ENCODE measurements around the gene NEDD4. TPM values are rescaled to one million over a fixed set of nuclear protein-coding genes. Genes with fewer than 3 reads are reported as not detected.
A peak's percentile ranks its signal among the peaks of the same experiment; 100 is the strongest.
"Not testable (repeated sequence)": the region's sequence is repeated elsewhere in the genome, so short reads cannot be mapped to it uniquely, and the experiment has no call there.

The NEDD4 gene
- total RNA-seq, 1 experiment from 2014 or later, result 32.6 TPM

DNA sequence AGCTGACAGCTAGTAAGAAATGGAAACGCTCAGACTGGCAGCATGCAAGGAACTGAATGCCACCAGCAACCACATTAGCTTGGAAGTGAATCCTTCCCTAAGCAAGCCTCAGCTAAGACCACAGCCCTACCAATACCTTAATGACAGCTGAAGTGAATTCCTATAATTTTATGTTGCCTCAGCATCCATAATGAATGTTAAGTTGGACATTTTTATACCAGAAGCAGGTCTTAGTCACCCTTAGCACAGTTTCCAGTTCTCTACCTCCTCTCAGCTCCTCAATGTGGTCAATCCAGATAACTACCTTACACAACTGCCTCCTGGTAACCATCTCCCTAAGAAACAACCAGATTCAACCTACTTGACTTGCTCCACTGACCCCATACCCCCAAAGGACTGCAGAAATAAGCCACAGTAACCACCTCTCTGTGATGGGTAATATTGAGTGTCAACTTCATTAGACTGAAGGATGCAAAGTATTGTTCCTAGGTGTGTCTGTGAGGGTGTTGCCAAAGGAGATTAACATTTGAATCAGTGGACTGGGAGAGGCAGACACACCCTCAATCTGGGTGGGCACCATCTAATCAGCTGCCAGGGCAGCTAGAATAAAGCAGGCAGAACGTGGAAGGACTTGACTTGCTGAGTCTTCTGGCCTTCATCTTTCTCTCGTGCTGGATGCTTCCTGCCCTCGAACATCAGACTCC lies 33.5 kb downstream of the NEDD4 start:
- DNase-seq (ENCODE audit: low read depth), result no peak

DNA sequence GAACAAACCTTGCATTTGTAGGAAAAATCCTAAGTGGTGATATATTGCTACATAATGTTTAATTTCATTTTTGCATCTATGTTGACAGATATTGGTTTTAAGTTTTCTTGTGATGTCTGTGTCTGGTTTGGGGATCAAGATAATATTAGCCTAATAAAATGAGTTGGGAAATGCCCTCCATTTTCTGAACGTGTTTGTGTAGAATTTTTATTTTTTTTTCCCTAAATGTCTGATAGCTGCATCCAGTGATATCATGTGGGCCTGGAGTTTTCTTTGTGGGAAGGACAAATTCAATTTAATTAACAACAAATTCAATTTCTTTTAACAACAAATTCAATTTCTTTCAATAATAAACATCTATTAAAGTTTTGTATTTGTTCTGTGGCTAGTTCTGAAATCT lies 35.1 kb downstream of the NEDD4 start:
- no peak for DNase-seq (ENCODE audit: low read depth)

- no peak for DNase-seq (ENCODE audit: low read depth)
These were observed 38.4 kb downstream of the NEDD4 start for GRCh38 chr15:55954862-55955605.

DNA sequence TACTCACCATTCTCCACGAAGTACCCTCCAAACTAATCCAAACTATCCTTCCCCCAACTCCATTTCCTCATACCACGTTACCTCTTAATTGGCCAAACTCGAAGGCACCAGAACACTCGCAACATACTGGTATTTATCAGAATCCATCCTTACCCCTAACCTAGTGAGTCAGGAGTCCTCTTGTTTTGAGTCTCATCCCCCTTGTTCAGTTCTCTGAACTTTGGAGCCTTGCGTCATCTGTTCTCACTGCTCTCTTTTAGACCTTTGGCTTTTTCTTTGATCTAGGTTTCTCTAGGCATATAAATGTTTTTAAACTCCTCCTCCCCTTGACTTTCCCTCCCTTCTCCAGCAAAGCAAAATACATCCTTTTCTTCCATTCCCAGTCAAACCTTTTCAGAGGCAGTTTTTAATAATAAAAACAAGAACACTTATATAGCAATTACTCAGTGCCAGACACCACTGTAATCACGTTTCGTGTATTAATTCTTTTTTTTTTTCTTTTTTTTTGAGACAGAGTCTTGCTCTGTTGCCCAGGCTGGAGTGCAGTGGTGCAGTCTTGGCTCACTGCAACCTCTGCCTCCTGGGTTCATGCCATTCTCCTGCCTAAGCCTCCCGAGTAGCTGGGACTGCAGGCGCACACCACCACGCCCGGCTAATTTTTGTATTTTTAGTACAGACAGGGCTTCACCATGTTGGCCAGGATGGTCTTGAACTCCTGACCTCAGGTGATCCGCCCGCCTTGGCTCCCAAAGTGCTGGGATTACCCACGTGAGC lies 40.7 kb downstream of the NEDD4 start:
- DNase-seq (ENCODE audit: low read depth), result not testable (repeated sequence)

DNA sequence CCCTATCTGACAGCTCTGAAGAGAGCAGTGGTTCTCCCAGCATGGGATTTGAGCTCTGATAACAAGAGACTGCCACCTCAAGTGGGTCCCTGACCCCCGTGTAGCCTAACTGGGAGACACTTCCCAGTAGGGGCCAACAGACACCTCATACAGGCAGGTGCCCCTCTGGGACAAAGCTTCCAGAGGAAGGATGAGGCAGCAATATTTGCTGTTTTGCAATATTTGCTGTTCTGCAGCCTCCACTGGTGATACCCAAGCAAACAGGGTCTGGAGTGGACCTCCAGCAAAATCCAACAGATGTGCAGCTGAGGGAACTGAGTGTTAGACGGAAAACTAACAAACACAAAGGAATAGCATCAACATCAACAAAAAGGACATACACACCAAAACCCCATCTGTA lies 48.8 kb downstream of the NEDD4 start:
- not testable (repeated sequence) for DNase-seq (ENCODE audit: low read depth)

- DNase-seq (ENCODE audit: low read depth), result no peak
These were observed 51.1 kb downstream of the NEDD4 start for GRCh38 chr15:55942332-55942731.

DNA sequence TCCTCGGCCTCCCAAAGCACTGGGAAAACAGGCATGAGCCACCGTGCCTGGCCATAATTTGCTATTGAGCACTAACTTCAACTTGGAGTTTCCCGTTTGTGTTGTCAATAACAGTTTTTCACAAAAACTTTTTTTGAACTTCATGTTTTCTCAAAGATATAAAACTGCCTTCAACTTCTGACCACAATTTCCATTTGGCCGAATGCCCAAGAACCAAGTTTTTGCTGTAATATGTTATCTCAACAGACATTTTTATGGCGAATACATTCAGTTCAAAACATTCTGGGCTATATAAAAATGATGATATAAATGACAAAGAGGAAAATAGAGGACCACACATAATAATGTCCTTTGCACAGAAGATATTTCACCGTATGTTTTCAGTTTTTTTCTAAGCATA lies 56.4 kb downstream of the NEDD4 start:
- DNase-seq (ENCODE audit: low read depth), result peak; percentile 48

DNA sequence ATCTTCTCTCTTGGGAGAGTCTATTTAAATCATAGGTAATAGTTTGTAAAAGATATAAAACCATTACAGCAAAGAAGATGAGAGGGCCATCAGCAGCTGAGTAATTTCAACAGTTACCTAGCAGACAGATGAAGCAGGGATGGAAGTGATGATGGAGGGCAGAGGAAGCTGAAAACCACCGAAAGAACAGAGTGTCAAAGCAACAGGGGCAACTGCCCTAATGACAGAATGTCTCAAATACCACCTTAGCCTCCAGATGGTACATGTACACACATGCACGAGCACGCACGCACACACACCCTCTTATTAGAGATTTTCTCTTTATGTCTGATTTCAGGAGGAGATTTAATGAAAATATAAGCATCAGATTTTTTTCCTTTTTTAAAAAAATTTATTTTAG lies 64.5 kb downstream of the NEDD4 start:
- no peak for DNase-seq (ENCODE audit: low read depth)

DNA sequence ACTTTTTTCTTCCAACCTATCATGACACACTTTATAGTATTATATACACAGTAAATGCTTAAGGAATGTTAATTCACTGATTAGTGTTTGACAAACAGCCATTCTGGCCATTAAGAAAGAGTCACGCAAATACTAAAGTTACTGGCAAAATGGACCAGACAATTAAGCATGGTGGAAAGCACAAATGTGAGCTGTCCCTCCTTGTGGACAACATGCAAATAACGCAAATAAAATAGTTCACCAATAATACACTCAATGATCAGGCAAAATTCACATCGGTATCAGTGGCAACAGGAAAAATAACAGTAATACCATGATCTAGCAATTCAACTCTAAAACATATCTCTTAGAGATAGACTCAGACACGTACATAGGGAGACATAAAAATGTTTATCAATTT lies 71.7 kb downstream of the NEDD4 start:
- no peak for DNase-seq (ENCODE audit: low read depth)

DNA sequence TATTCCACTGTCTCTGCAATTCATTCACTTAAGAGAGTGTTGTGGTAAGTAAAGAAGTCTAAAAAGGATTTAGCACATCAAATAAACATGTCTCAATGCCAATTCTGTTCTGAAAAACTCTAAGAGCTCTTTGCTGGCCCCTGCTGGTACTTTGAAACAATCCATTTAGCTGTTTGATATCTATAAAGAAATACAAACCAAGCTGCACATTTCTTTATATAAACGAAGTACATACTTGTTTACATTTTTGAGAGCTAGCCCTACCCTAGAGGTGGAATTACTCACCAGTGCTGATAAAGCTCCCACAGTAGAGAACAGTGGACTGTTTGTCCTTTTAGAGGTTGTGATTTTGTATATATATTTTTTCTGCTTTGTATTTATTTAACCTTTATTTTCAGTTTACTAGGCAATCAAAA lies 75.5 kb downstream of the NEDD4 start:
- peak; percentile 95 for DNase-seq (ENCODE audit: low read depth)

DNA sequence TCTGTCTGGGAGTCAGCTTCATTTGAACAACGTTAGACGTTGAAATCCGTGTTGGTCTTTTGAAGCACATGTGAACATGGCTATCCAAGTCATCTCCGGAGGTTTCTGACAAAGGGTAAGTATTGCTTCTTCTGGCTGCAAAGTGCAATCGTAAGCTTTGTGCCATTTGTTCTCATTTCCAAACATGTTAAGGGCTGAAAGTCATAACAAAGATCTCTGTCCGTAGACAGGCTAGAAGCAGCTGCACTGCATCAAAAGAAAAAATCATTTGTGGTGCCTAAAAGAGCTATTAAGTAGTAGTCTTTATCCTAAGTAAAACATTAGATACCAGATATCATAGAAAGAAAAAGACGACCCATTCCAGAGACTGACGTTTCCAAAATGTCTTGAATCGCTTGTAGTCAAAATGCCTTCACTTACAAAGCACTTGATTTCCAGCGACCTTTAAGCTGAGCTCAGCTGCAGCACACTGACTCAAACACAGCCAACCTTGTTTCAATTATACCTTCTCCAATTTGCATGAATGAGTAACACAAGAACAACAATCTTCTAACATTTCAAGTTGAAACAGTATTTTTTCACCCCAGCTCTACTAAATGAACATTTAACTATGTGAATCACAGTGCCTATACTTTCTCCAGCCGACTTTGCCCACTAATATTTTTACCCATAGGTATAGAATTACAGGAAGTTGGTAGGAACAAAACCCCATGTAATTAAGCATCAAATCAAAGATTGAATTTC lies 76.6 kb downstream of the NEDD4 start:
- DNase-seq (ENCODE audit: low read depth), result peak; percentile 86

- peak; percentile 43 for DNase-seq (ENCODE audit: low read depth)
These were observed 77.4 kb downstream of the NEDD4 start for GRCh38 chr15:55915876-55916567.

GRCh38 chr15:55915221-55915620 lies 78.2 kb downstream of the NEDD4 start:
- DNase-seq (ENCODE audit: low read depth), result peak; percentile 43

DNA sequence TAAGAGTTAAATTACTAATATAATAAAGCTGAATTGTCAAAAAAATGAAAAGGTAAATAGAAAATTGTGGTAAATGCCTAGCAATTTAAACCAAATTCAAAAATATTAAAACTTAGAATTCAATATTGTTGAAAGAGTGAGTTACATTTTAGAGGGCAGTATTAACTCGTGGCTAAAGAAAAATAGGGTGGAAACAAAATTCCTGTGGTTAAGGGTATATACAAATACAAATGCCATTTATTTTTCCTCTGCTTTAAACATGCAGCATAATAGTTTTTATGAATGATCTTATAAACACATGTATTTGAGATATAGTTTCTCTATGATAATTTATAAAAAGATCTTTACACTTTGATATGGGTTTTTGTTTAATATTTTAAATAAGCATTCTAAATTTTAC lies 79.0 kb downstream of the NEDD4 start:
- DNase-seq (ENCODE audit: low read depth), result peak; percentile 39

- DNase-seq (ENCODE audit: low read depth), result peak; percentile 25
These were observed 80.4 kb downstream of the NEDD4 start for GRCh38 chr15:55912982-55913381.

GRCh38 chr15:55909036-55909811 lies 84.2 kb downstream of the NEDD4 start:
- peak; percentile 80 for DNase-seq (ENCODE audit: low read depth)

GRCh38 chr15:55907797-55908196 lies 85.6 kb downstream of the NEDD4 start:
- DNase-seq (ENCODE audit: low read depth), result peak; percentile 99

DNA sequence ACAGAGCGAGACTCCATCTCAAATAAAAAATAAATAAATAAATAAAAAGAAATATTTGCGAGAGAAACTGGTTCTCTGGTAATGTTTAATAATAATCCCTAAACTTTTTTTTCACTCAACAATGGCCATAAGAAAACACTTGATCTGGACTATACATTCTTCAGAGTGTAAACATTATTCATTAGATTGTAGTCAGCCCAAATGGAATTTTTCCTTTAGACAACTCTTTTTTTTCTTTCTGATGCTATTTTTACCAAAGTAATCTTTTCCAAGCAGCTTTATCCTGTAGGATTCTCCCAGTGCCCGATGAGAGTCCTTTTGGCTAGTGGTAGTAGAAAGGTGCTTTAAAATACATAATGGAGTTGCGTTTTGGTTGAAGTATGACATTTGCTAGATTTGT lies 90.4 kb downstream of the NEDD4 start:
- no peak for DNase-seq (ENCODE audit: low read depth)

GRCh38 chr15:55900019-55900418 lies 93.4 kb downstream of the NEDD4 start:
- no peak for DNase-seq (ENCODE audit: low read depth)

DNA sequence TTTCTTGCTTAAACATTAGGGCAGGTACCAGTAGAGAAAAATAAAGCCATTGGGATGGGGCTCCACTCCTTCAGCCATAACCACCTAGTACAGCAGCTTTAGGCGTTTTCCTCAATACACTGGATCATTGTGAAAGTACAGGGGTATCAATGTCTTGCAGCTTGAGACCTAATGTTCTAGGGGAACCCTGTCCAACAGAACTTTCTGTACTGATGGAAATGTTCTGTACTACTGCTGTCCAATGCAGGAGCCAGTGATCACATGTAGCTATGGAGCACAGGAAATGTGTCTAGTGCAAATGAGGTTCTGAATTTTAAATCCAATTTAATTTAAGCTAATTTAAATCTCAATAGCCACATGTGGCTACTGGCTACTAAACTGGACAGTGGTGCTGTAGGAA lies 93.9 kb downstream of the NEDD4 start:
- no peak for DNase-seq (ENCODE audit: low read depth)

Data from M059J (cell line).